AG09309 (cell line): ENCODE measurements around the gene SET.
A peak's percentile ranks its signal among the peaks of the same experiment; 100 is the strongest.

Experiments
- DNase-seq: peaks from one replicate; pipeline ENCODE4 v3.0.0-alpha.2; 2010; ENCODE audit warnings: low read depth
- H3K4me3 ChIP-seq: 2 replicates; pipeline ENCODE4 v1.5.1; 2011; ENCODE audit warnings: mild to moderate bottlenecking, low read depth, low read length, moderate library complexity; ENCODE audit not compliant: control insufficient read depth
- TF ChIP-seq, protein P1 (sequence below): IDR thresholded peaks from 2 replicates; pipeline ENCODE4 v1.5.1; 2011; ENCODE audit warnings: mild to moderate bottlenecking, low read depth, low read length, inconsistent platforms; ENCODE audit not compliant: insufficient read depth, control insufficient read depth; ENCODE audit errors: missing control alignments

The SET gene

DNA sequence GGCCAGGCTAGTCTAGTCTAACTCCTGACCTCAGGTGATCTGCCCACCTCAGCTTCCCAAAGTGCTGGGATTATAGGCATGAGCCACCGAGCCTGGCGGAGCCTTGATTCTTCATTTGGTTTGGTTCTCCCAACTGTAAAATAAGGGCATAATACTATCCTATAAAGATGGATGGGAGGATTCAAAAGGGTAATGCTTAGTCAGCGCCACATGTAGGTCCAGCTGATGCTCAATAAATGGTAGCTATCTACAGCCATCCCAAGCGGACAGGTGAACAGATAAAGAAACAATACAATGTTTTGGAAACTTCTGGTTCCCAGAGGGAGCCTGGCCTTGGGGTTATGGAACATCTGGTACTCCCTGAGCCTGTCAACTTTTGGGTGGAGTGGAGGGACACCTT, 13.6 kb upstream of the SET start:
- TF ChIP-seq, protein P1, sequence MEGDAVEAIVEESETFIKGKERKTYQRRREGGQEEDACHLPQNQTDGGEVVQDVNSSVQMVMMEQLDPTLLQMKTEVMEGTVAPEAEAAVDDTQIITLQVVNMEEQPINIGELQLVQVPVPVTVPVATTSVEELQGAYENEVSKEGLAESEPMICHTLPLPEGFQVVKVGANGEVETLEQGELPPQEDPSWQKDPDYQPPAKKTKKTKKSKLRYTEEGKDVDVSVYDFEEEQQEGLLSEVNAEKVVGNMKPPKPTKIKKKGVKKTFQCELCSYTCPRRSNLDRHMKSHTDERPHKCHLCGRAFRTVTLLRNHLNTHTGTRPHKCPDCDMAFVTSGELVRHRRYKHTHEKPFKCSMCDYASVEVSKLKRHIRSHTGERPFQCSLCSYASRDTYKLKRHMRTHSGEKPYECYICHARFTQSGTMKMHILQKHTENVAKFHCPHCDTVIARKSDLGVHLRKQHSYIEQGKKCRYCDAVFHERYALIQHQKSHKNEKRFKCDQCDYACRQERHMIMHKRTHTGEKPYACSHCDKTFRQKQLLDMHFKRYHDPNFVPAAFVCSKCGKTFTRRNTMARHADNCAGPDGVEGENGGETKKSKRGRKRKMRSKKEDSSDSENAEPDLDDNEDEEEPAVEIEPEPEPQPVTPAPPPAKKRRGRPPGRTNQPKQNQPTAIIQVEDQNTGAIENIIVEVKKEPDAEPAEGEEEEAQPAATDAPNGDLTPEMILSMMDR, result no peak
- no peak for DNase-seq
- H3K4me3 ChIP-seq, result no peak overlapping the region

GRCh38 chr9:128677794-128678193, 11.2 kb upstream of the SET start:
- TF ChIP-seq, protein P1, result no peak
- H3K4me3 ChIP-seq, result no peak overlapping the region
- no peak for DNase-seq

- H3K4me3 ChIP-seq, result peak overlapping the region; percentile 68
- TF ChIP-seq, protein P1, result no peak
- no peak for DNase-seq
Measured at GRCh38 chr9:128683340-128684064, 5.5 kb upstream of the SET start.

DNA sequence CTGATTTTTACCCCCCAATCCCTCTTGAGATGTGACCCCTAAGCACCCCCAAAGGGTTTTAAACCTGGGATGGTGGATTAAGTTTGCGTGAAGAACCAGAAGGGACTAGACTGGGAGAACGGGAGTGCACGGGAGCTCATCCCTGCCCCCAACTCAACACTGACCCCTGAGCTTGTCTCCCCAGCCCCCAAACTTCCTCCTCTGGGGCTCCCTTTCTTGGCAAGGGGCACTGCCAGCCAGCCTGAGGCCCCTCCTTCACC, 5.0 kb upstream of the SET start:
- no peak for DNase-seq
- TF ChIP-seq, protein P1, result no peak
- peak overlapping the region; percentile 68 for H3K4me3 ChIP-seq

- no peak for DNase-seq
- TF ChIP-seq, protein P1, result no peak
- peak overlapping the region; percentile 68 for H3K4me3 ChIP-seq
Measured at GRCh38 chr9:128684325-128685199, 4.5 kb upstream of the SET start.

DNA sequence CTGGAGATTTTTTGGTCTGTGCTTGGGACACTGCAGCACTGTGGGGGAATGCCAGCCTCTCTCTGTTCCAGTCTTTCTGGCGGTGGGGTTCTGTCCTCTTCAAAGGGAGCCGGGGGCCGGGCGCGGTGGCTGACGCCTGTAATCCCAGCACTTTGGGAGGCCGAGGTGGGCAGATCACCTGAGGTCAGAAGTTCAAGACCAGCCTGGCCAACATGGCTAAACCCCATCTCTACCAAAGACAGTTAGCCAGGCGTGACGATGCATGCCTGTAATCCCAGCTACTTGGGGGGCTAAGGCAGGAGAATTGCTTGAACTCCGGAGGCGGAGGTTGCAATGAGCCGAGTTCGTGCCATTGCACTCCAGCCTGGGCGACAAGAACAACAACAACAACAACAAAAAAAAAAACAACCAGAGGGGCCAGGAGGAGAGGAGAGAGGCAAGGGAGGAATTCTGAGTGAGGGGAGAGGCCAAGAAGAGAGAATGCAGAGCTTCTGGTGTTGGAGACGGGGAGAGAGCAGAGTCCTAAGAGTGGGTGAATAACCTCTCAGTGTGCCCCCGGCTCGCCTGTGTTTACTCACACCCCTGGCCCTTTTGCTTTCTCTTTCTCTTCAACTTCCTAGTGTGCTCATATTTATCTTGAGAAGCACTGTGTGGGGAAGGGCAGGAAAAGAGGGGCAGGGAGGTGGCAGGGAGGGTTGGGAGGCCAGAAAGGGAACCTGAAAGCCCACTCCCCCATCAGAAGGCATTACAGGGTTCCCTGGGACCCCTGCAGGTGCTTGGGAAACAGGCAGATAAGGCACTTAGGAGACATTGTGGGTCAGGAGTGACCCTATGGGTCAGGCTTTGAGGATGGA, 3.2 kb upstream of the SET start:
- DNase-seq, result no peak
- no peak overlapping the region for H3K4me3 ChIP-seq
- TF ChIP-seq, protein P1, result no peak
